ENCODE measurements around the gene KCNJ1. TPM values are rescaled to one million over a fixed set of nuclear protein-coding genes. Genes with fewer than 3 reads are reported as not detected.
A peak's percentile ranks its signal among the peaks of the same experiment; 100 is the strongest.

The KCNJ1 gene
- total and polyA plus RNA-seq, 2 of the 8 experiments (the other 6 are each of a cell fraction or from before 2014, with no cell fraction given): 0.17 to 0.23 TPM

GRCh38 chr11:128888034-128888985 lies 21.2 kb upstream of the KCNJ1 start:
- Histone ChIP-seq H2BK120ac (replicated peaks; ENCODE audit: low read depth, low read length) (no peak overlapping the region), H4K5ac (ENCODE audit: insufficient read length, low read depth, low read length) (no peak overlapping the region), H3K79me2 (ENCODE audit: control insufficient read depth in 1 of 2, insufficient read depth in 2 of 2, low read length in 2 of 2) (no peaks in the 10 kb centered on the region), H4K8ac (ENCODE audit: extremely low read depth, insufficient read depth, low read length) (no peak overlapping the region), H3K4me2 (ENCODE audit: insufficient read depth in 1 of 2, low read depth in 2 of 2, low read length in 2 of 2) (peak overlapping the region; percentile 47 to 52), H2AK5ac (ENCODE audit: low read depth, low read length) (no peak overlapping the region), H3K23ac (ENCODE audit: insufficient read length) (no peak overlapping the region), H2BK15ac (ENCODE audit: low read length) (no peak overlapping the region), H3K27me3 (replicated peaks in 1 of 4; ENCODE audit: control insufficient read depth in 3 of 4, extremely low read depth in 1 of 4, insufficient read depth in 3 of 4, low read length in 3 of 4) (peaks cover 35 to 72% (median 67%) of the 10 kb centered on the region in 4 experiments), H3K23me2 (ENCODE audit: low read depth, low read length) (peaks cover 7% of the 10 kb centered on the region), H3K27ac (ENCODE audit: low read depth, low read length) (no peak overlapping the region), H3K79me1 (ENCODE audit: low read depth, low read length) (no peaks in the 10 kb centered on the region), H2AFZ (ENCODE audit: low read length) (no peak overlapping the region), H3K4me1 (replicated peaks in 1 of 4; ENCODE audit: control insufficient read depth in 3 of 4, insufficient read depth in 4 of 4, low read length in 3 of 4) (peaks cover 4 to 15% (median 12%) of the 10 kb centered on the region in 4 experiments; a peak in 6 of 7 replicates), H3K4ac (replicated peaks; ENCODE audit: insufficient read length, low read depth, low read length) (no peak overlapping the region), H2BK20ac (ENCODE audit: low read length) (no peak overlapping the region), H3K4me3 (ENCODE audit: extremely low read depth in 1 of 4, insufficient read depth in 2 of 4, low read depth in 3 of 4, low read length in 4 of 4) (no peak overlapping the region; a peak in 1 of 8 replicates), H3K36me3 (ENCODE audit: control insufficient read depth in 2 of 4, insufficient read depth in 4 of 4, low read length in 3 of 4) (no peaks in the 10 kb centered on the region), H3K9ac (replicated peaks in 1 of 4; ENCODE audit: extremely low read depth in 1 of 4, low read depth in 3 of 4, low read length in 3 of 4) (no peak overlapping the region), H4K20me1 (replicated peaks in 1 of 2; ENCODE audit: control insufficient read depth in 1 of 2, insufficient read depth in 2 of 2, low read length in 2 of 2) (peaks cover 0 to 3% of the 10 kb centered on the region in 2 experiments), H3K14ac (ENCODE audit: insufficient read length) (no peak overlapping the region), H3K9me3 (ENCODE audit: insufficient read depth in 2 of 2, low read depth in 1 of 2, low read length in 1 of 2) (no peaks in the 10 kb centered on the region), H4K91ac (replicated peaks; ENCODE audit: insufficient read length, low read length) (no peak overlapping the region), H3K18ac (ENCODE audit: extremely low read depth, low read length) (no peak overlapping the region), H2BK12ac (ENCODE audit: low read depth, low read length) (no peak overlapping the region), H2BK5ac (ENCODE audit: low read depth, low read length) (no peak overlapping the region), H3K56ac (replicated peaks; ENCODE audit: insufficient read length, low read depth, low read length) (no peak overlapping the region)
- FAIRE-seq (peak; percentile 84), DNase-seq (ENCODE audit: low read depth in 1 of 2, low spot score in 2 of 2) (peak in 1 of 2 experiments; percentile 59)
- TF ChIP-seq CTCF (IDR thresholded peaks at IDR 0.05; ENCODE audit: control extremely low read depth in 1 of 3, insufficient read depth in 1 of 3, low read depth in 1 of 3, low read length in 3 of 3) (peak in 2 of 3 experiments; percentile 55 to 62; a peak in 3 of 4 replicates), CHD1 (IDR thresholded peaks at IDR 0.05; ENCODE audit: low read depth, low read length) (no peak), SUZ12 (IDR thresholded peaks at IDR 0.05; ENCODE audit: low read length) (peak; percentile 59; the same call in 1 of the 2 replicates), EZH2 (IDR thresholded peaks at IDR 0.05; ENCODE audit: low read depth, low read length, severe bottlenecking) (peak; percentile 43), TAF7 (optimal IDR thresholded peaks at IDR 0.05; ENCODE audit: borderline replicate concordance, low read depth, low read length) (no peak), RAD21 (IDR thresholded peaks at IDR 0.05 in 1 of 2, conservative IDR thresholded peaks at IDR 0.05 in 1 of 2; ENCODE audit: low read depth in 2 of 2, low read length in 2 of 2) (peak; percentile 36)
- CTCF ChIA-PET (ENCODE audit: partially characterized antibody): interaction anchor here (0.8 to 13.1 kb wide), 20 partner anchors 8 to 469 kb away, joined by 3 to 473 read pairs (median 4); partner anchors contain the start of gene TP53AIP1
- WGBS, 2 experiments (ENCODE audit: extremely low coverage in 1 of 2, insufficient coverage in 1 of 2, insufficient read length in 1 of 2, insufficient replicate concordance in 2 of 2, low coverage in 1 of 2, low lambda C conversion rate in 2 of 2, missing lambda C conversion rate in 1 of 2): 28% methylated on average over 15 of the region's 15 CpGs; no CpG with 5 or more reads in 1 of the 2 experiments
- POLR2A ChIA-PET (ENCODE audit: partially characterized antibody): no interaction called here

Data from H1 (cell line).